DND-41 (cell line): ENCODE results near the gene GAN.
"Not testable (repeated sequence)": the region's sequence is repeated elsewhere in the genome, so short reads cannot be mapped to it uniquely, and the experiment has no call there.

Experiments used
- CTCF ChIP-seq: IDR thresholded peaks from 2 replicates; pipeline ENCODE4 v1.5.1; 2012; ENCODE audit warnings: borderline replicate concordance, low read length, moderate library complexity, mild to moderate bottlenecking; ENCODE audit not compliant: poor library complexity, severe bottlenecking; ENCODE audit errors: extremely low read depth
- EZH2 ChIP-seq: IDR thresholded peaks from 3 replicates; pipeline ENCODE4 v1.6.1; 2012; ENCODE audit warnings: borderline replicate concordance, low read depth, mild to moderate bottlenecking, moderate library complexity, low read length, inconsistent platforms; ENCODE audit not compliant: severe bottlenecking

- not testable (repeated sequence) for TF ChIP-seq CTCF, EZH2
Observed at GRCh38 chr16:81345172-81345571, 30.4 kb downstream of the GAN start.
